Transverse colon (tissue), 4 donors: Measurements from ENCODE around the gene DPEP2. TPM values are rescaled to one million over a fixed set of nuclear protein-coding genes. Genes with fewer than 3 reads are reported as not detected.
A peak's percentile ranks its signal among the peaks of the same experiment; 100 is the strongest.
"Not testable (repeated sequence)": the region's sequence is repeated elsewhere in the genome, so short reads cannot be mapped to it uniquely, and the experiment has no call there.

Experiments
- DNase-seq: peaks from one replicate; pipeline ENCODE4 v3.0.0-alpha.2; 2019
- H3K27ac ChIP-seq, 4 donors: fragments of 200-600 bp; sonication (generic); 2 replicates each; pipeline ENCODE4 v1.5.1; 2016 to 2018; ENCODE audit warnings: inconsistent platforms in 4 of 4
- H3K27me3 ChIP-seq: fragments of 200-600 bp; sonication (generic); 2 replicates; pipeline ENCODE4 v1.5.1; 2017; ENCODE audit warnings: inconsistent platforms
- H3K36me3 ChIP-seq, 4 donors: fragments of 200-600 bp; sonication (generic); 2 replicates each; pipeline ENCODE4 v1.5.1; 2017 to 2019; ENCODE audit warnings: inconsistent platforms in 4 of 4
- H3K4me1 ChIP-seq, 4 donors: fragments of 200-600 bp; sonication (generic); 2 replicates each; pipeline ENCODE4 v1.5.1; 2017 to 2020; ENCODE audit warnings: inconsistent platforms in 4 of 4
- H3K4me3 ChIP-seq, 4 donors: fragments of 200-600 bp; sonication (generic); 1 replicate in 1 of 4; 2 replicates in 3 of 4; pipeline versions ENCODE4 v1.5.1 to v1.6.1; 2017 to 2019; ENCODE audit warnings: inconsistent platforms in 4 of 4
- H3K9me3 ChIP-seq, 2 donors: fragments of 200-600 bp; sonication (generic); 2 replicates each; pipeline ENCODE4 v1.5.1; 2017 to 2019; ENCODE audit warnings: inconsistent platforms in 2 of 2
- EP300 ChIP-seq: sonication (generic); formaldehyde crosslinking; IDR thresholded peaks from one replicate; pipeline ENCODE4 v1.6.1; 2017; ENCODE audit warnings: antibody characterized with exemption, low read depth
- POLR2A ChIP-seq: fragments of 450-650 bp; IDR thresholded peaks from one replicate; pipeline ENCODE4 v1.6.1; 2016; ENCODE audit warnings: antibody characterized with exemption, mild to moderate bottlenecking, moderate library complexity
- POLR2AphosphoS5 ChIP-seq, 3 donors: sonication (generic); formaldehyde crosslinking; IDR thresholded peaks; one replicate each; pipeline ENCODE4 v1.6.1; 2016; ENCODE audit warnings: antibody characterized with exemption in 3 of 3
- WGBS, 2 donors: methylation state at CpG; one replicate each; pipeline ENCODE4 v1.1.5; 2018; ENCODE audit warnings: low coverage in 1 of 2; 5-methylcytosine and 5-hydroxymethylcytosine counted together
- in situ Hi-C, 4 donors: fragments of 200-750 bp; cut with MboI; loops; one replicate each; pipeline versions ENCODE4 v1.15.0 to v1.15.1; 2017; ENCODE audit warnings: low sequenced_read_pairs in 3 of 4, low pct_ligation_motif_present in 1 of 4, low pct_unique_long_range_greater_than_20kb in 1 of 4
- intact Hi-C: fragments of 100-400 bp; cut with DNase I; formaldehyde crosslinking; loops from one replicate; pipeline ENCODE4 v1.15.1; 2023; ENCODE audit warnings: low total_unique reads
- total RNA-seq, 4 donors: library from RNA; depleted of rRNA; stranded (reverse); fragments of >200 nt; gene quantifications; one replicate each; pipeline ENCODE4 v1.1.0, GENCODE V29; 2016
- TF ChIP-seq, protein P1 (sequence below), 5 experiments: fragments of 200-600 bp in 3 of 5; fragments of 450-650 bp in 2 of 5; sonication (generic) in 3 of 5; IDR thresholded peaks; 1 replicate in 2 of 5; 2 replicates in 3 of 5; pipeline ENCODE4 v1.5.1; 2016 to 2017; ENCODE audit warnings: antibody characterized with exemption in 5 of 5, inconsistent platforms in 3 of 5, mild to moderate bottlenecking in 2 of 5, moderate library complexity in 1 of 5

The DPEP2 gene
- total RNA-seq, 4 donors from 2014 or later: 1.5 to 4.4 (median 1.5) TPM

DNA sequence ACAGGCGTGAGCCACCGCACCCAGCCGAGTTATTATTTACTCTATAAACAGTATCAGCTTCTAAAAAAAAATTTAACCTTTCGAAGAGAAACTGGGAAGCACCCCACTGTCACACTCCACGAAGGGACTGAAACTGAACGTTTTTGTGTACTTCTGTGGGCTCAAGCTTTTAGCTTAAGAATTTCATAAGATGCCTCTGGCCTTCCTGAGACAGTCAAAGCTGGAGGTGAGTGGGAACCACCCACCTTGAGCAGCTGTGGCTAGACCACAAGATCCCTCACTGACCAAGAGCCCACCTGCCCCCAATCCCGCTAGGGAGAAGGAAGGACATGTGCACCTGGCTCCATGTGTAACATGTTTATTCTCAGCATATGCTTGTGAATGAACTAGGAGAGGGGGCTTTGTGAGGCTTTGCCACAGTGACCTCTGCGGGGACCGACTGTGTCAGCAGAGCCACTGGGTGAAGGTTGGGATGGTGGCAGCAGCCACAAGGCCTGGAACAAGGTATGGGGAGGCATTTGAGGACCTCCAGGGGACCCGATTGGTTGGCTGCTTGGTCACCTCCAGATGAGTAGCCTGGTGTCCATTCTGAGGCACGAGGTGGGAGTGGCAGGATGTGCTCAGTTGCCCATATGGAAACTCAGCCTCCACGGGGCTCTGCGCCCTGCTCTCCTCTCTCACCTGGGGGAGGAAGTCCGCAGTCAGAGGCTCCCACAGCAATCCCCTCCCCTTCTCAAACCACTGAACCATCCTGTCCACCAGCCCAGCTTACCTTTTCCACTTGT is 23.8 kb downstream of the DPEP2 start:
- no peaks in the 10 kb centered on the region for H3K27me3 ChIP-seq
- peak overlapping the region in 1 of 4 donors; percentile 30 for H3K27ac ChIP-seq
- no peaks in the 10 kb centered on the region for H3K36me3 ChIP-seq
- intact Hi-C loops (no loop called here), in situ Hi-C loops (no loop called here)
- WGBS, 2 donors: 54 to 72% methylated on average over 4 to 14 of the region's 14 CpGs
- H3K4me3 ChIP-seq: no peak overlapping the region
- no peaks in the 10 kb centered on the region for H3K4me1 ChIP-seq
- DNase-seq: no peak
- no peaks in the 10 kb centered on the region for H3K9me3 ChIP-seq
- TF ChIP-seq, protein P1, sequence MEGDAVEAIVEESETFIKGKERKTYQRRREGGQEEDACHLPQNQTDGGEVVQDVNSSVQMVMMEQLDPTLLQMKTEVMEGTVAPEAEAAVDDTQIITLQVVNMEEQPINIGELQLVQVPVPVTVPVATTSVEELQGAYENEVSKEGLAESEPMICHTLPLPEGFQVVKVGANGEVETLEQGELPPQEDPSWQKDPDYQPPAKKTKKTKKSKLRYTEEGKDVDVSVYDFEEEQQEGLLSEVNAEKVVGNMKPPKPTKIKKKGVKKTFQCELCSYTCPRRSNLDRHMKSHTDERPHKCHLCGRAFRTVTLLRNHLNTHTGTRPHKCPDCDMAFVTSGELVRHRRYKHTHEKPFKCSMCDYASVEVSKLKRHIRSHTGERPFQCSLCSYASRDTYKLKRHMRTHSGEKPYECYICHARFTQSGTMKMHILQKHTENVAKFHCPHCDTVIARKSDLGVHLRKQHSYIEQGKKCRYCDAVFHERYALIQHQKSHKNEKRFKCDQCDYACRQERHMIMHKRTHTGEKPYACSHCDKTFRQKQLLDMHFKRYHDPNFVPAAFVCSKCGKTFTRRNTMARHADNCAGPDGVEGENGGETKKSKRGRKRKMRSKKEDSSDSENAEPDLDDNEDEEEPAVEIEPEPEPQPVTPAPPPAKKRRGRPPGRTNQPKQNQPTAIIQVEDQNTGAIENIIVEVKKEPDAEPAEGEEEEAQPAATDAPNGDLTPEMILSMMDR (IDR thresholded peaks at IDR 0.05): no peak
- TF ChIP-seq POLR2A (no peak), EP300 (no peak), POLR2AphosphoS5 (IDR thresholded peaks at IDR 0.05) (no peak)

DNA sequence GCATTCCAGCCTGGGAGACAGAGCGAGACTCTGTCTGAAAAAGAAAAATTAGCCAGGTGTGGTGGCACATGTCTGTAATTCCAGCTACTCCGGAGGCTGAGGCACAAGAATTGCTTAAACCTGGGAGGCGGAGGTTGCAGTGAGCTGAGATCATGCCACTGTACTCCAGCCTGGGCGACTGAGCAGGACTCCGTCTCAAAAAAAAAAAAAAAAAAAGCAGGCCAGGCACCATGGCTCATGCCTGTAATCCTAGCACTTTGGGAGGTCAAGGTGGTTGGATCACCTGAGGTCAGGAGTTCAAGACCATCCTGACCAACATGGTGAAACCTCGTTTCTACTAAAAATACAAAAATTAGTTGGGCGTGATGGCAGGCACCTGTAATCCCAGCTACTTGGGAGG is 27.0 kb downstream of the DPEP2 start:
- H3K27me3 ChIP-seq: peaks cover 22% of the 10 kb centered on the region
- DNase-seq, H3K36me3 ChIP-seq, H3K4me3 ChIP-seq, H3K9me3 ChIP-seq, in situ Hi-C loops, H3K27ac ChIP-seq: not testable (repeated sequence)
- intact Hi-C loops: loop anchor here (5.0 kb wide), 1 partner anchor 1675 kb away; no protein-coding TSS in a partner anchor
- H3K4me1 ChIP-seq: peaks cover 0 to 10% (median 8%) of the 10 kb centered on the region in 4 donors
- 75 to 89% methylated on average over 3 to 7 of the region's 7 CpGs for WGBS, 2 donors

DNA sequence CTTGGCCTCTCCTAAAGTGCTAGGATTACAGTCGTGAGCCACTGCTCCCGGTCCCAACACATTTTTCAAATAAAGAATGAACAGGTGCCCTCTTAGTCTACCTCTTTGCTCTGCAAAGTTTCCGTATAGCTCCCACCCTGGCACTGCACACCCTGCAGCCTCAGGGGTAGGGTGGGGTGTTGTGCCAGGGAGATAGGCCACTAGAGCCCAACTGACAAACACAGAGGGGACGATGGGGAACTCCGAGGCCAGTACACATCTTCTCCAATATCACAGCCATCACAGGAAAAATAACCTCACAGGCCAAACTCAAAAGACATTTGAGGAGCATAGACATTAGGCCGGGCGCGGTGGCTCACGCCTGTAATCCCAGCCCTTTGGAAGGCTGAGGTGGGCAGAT is 28.2 kb downstream of the DPEP2 start:
- no peak overlapping the region for H3K27ac ChIP-seq
- H3K27me3 ChIP-seq: peaks cover 22% of the 10 kb centered on the region
- intact Hi-C loops (loop anchor here (5.0 kb wide), 1 partner anchor 1676 kb away; no protein-coding TSS in a partner anchor), in situ Hi-C loops (no loop called here)
- H3K9me3 ChIP-seq: no peaks in the 10 kb centered on the region
- TF ChIP-seq POLR2AphosphoS5 (IDR thresholded peaks at IDR 0.05) (no peak), EP300 (no peak), POLR2A (no peak)
- TF ChIP-seq, protein P1 (IDR thresholded peaks at IDR 0.05): no peak
- H3K4me3 ChIP-seq: no peak overlapping the region
- DNase-seq: no peak
- WGBS, 2 donors: 94% methylated on average over 9 of the region's 9 CpGs; no CpG with 5 or more reads in 1 of the 2 donors
- peaks cover 11 to 22% (median 16%) of the 10 kb centered on the region in 4 donors for H3K4me1 ChIP-seq
- H3K36me3 ChIP-seq: no peaks in the 10 kb centered on the region

DNA sequence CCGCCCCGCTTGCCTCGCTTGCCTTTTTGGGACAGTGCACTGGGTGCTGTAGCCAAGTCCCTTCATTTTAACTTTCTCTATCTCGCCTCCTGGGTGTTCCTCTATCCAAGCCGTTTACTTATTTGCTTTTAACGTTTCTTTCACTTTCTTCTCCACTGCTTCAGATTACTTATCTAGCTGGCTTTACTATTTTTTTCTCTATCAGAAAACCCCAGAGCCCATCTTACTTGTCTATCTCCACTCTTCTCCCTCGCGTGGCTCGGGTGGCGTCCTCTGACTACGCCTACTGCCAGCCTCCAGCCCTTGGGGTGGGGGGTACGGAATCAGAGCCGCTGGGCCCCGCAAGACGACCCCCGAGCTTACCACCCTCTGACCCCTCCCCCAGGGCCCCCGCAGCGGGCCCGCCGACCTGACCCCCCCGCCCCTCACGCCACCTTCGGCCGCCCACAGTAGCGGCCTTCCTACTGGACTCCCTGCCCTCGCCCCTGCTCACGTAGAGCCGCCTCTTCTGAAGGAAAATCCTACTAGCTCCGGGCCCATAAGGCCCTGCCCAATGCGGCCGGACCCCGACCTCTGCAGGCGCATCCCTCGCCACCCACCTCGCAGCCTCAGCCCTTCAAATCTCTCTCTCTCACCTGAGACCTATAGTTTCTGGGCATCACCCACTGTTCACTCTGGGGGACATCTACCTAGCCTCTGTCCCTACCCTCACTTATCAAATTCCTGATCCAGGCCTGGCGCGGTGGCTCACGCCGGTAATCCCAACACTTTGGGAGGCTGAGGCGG is 29.8 kb downstream of the DPEP2 start:
- no peaks in the 10 kb centered on the region for H3K9me3 ChIP-seq
- TF ChIP-seq, protein P1 (IDR thresholded peaks at IDR 0.05): no peak
- TF ChIP-seq EP300 (no peak), POLR2AphosphoS5 (IDR thresholded peaks at IDR 0.05) (no peak), POLR2A (no peak)
- 7 to 43% methylated on average over 15 to 36 of the region's 40 CpGs for whole genome bisulfite sequencing, 2 donors
- in situ Hi-C loops (no loop called here), intact Hi-C loops (loop anchor here (5.0 kb wide), 1 partner anchor 1678 kb away; no protein-coding TSS in a partner anchor)
- peak overlapping the region; percentile 90 to 95 (median 94) for H3K27ac ChIP-seq
- H3K4me3 ChIP-seq: peak overlapping the region; percentile 39 to 81 (median 62)
- no peaks in the 10 kb centered on the region for H3K36me3 ChIP-seq
- no peak for DNase-seq
- H3K4me1 ChIP-seq: peaks cover 12 to 27% (median 21%) of the 10 kb centered on the region in 4 donors
- peaks cover 22% of the 10 kb centered on the region for H3K27me3 ChIP-seq
